ENCODE measurements around the gene CTTNBP2NL. TPM values are rescaled to one million over a fixed set of nuclear protein-coding genes. Genes with fewer than 3 reads are reported as not detected.

Gene CTTNBP2NL
- polyA plus RNA-seq, 3 donors, result 1.6 to 4.9 (median 3.0) TPM

DNA sequence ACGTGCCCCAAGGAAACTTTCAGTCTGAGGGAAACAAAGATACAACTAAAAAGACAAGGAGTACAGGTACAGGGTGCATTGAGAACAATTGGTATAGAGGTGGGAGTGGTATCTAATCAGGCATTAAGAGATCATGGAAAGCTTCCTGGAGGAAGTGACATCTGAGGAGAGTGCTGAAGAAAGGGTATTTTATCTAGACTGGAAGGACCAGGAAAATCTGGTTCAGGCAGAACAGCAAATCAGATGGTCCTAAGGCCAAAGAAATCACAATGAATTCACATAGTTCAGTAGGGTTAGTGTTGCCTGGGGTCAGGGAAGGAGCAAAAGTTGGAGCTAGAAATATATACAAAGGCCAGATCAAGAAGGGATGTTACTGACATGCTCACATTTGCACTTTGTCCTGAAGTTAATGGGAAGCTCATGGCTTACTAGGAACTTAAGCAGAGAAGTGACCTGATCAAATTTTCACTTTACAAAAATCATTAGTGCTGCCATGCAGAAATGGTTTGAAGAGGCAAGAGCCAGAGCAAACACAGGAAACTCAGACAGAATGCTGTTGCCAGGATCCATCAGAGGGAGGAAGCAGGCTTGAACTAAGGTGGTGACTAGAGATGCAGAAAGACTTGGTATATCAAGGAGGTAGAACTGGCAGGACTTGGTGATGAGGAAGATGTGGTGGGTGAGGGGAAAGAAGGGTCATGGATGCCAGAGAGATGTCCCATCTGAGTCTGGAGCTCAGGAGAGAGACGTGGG is 14.5 kb upstream of the CTTNBP2NL start:
- 100% methylated on average over 2 of the region's 2 CpGs for WGBS (ENCODE audit: insufficient coverage)
- no peaks in the 10 kb centered on the region for H4K20me1 ChIP-seq (ENCODE audit: insufficient read depth, low read length)
- no peaks in the 10 kb centered on the region for H3K36me3 ChIP-seq (replicated peaks in 1 of 2; ENCODE audit: control insufficient read depth in 1 of 2, insufficient read depth in 2 of 2, low read length in 2 of 2)
- intact Hi-C loops (cut with micrococcal nuclease), result no loop called here
- no peak overlapping the region for H3K4me3 ChIP-seq (replicated peaks in 1 of 3; ENCODE audit: low read depth in 2 of 3, low read length in 3 of 3)
- no peaks in the 10 kb centered on the region for H3K79me2 ChIP-seq (ENCODE audit: insufficient read depth, low read length)
- H3K9ac ChIP-seq (ENCODE audit: insufficient read depth, low read length, poor library complexity, severe bottlenecking), result no peak overlapping the region
- H3K4me2 ChIP-seq (replicated peaks; ENCODE audit: extremely low read depth, low read length, poor library complexity, severe bottlenecking), result no peak overlapping the region
- no peak overlapping the region for H3K27ac ChIP-seq (ENCODE audit: low read depth in 1 of 2, low read length in 2 of 2)
- H3K9me3 ChIP-seq (replicated peaks in 1 of 2; ENCODE audit: control insufficient read depth in 1 of 2, insufficient read depth in 1 of 2, low read length in 2 of 2), result no peaks in the 10 kb centered on the region
- peaks cover 8 to 22% (median 10%) of the 10 kb centered on the region in 3 donors for H3K27me3 Mint-ChIP-seq (ENCODE audit: low read depth in 3 of 3)
- peak overlapping the region in 1 of 2 donors; percentile 24 for H3K4me3 Mint-ChIP-seq
- no peak for DNase-seq
- H3K4me1 Mint-ChIP-seq, result no peaks in the 10 kb centered on the region
- TF ChIP-seq, protein P1, sequence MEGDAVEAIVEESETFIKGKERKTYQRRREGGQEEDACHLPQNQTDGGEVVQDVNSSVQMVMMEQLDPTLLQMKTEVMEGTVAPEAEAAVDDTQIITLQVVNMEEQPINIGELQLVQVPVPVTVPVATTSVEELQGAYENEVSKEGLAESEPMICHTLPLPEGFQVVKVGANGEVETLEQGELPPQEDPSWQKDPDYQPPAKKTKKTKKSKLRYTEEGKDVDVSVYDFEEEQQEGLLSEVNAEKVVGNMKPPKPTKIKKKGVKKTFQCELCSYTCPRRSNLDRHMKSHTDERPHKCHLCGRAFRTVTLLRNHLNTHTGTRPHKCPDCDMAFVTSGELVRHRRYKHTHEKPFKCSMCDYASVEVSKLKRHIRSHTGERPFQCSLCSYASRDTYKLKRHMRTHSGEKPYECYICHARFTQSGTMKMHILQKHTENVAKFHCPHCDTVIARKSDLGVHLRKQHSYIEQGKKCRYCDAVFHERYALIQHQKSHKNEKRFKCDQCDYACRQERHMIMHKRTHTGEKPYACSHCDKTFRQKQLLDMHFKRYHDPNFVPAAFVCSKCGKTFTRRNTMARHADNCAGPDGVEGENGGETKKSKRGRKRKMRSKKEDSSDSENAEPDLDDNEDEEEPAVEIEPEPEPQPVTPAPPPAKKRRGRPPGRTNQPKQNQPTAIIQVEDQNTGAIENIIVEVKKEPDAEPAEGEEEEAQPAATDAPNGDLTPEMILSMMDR (IDR thresholded peaks at IDR 0.05), result no peak
- H3K27me3 ChIP-seq (ENCODE audit: control insufficient read depth in 2 of 2, insufficient read depth in 2 of 2, low read length in 2 of 2), result peaks cover 3 to 5% of the 10 kb centered on the region in 2 donors
- H3K4me1 ChIP-seq (ENCODE audit: control insufficient read depth in 1 of 2, insufficient read depth in 2 of 2, low read length in 2 of 2), result no peaks in the 10 kb centered on the region
- H2AFZ ChIP-seq (ENCODE audit: insufficient read depth, low read depth, low read length, poor library complexity, severe bottlenecking), result no peak overlapping the region
- no peaks in the 10 kb centered on the region for H3K36me3 Mint-ChIP-seq
- peak overlapping the region in 1 of 7 donors; percentile 42 for H3K27ac Mint-ChIP-seq
- peaks cover 0 to 1% (median 0%) of the 10 kb centered on the region in 7 donors for H3K9me3 Mint-ChIP-seq

DNA sequence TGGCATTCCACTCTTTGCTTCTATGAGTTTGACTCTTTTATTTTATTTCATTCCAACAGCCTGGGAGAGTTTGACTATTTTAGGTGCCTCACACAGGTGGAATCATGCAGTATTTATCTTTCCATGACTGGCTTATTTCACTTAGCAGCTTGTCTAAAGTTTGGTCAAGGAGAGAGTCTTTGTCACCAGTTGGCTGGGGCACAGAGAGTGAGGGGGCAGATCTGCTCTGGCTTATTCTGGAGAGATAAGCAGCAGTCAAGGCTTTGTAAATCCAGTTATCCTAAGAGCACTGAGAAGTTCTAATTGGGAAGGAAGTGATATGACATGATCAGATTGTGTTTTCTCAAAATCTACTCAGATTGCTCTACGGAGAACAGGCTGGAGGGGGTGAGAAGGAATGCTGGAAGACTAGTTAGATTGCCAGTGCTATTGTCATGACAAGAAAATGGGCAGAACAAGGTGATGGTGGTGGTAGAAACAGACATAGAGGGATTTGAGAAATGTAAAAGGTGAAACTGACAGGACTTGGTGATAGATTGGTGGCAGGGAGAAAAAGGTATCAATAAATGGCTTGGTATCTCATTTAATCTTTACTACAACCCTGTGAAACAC is 12.1 kb upstream of the CTTNBP2NL start:
- TF ChIP-seq, protein P1 (IDR thresholded peaks at IDR 0.05), result no peak
- no peaks in the 10 kb centered on the region for H3K79me2 ChIP-seq (ENCODE audit: insufficient read depth, low read length)
- WGBS (ENCODE audit: insufficient coverage), result 80% methylated on average over 1 of the region's 1 CpG
- no peaks in the 10 kb centered on the region for H3K36me3 Mint-ChIP-seq
- H2AFZ ChIP-seq (ENCODE audit: insufficient read depth, low read depth, low read length, poor library complexity, severe bottlenecking), result no peak overlapping the region
- H3K27me3 Mint-ChIP-seq (ENCODE audit: low read depth in 3 of 3), result peaks cover 9 to 23% (median 10%) of the 10 kb centered on the region in 3 donors
- H3K9me3 ChIP-seq (replicated peaks in 1 of 2; ENCODE audit: control insufficient read depth in 1 of 2, insufficient read depth in 1 of 2, low read length in 2 of 2), result no peaks in the 10 kb centered on the region
- no peaks in the 10 kb centered on the region for H4K20me1 ChIP-seq (ENCODE audit: insufficient read depth, low read length)
- H3K4me1 ChIP-seq (ENCODE audit: control insufficient read depth in 1 of 2, insufficient read depth in 2 of 2, low read length in 2 of 2), result no peaks in the 10 kb centered on the region
- H3K27me3 ChIP-seq (ENCODE audit: control insufficient read depth in 2 of 2, insufficient read depth in 2 of 2, low read length in 2 of 2), result peaks cover 0 to 5% of the 10 kb centered on the region in 2 donors
- no peak overlapping the region for H3K4me3 Mint-ChIP-seq
- no peak overlapping the region for H3K9ac ChIP-seq (ENCODE audit: insufficient read depth, low read length, poor library complexity, severe bottlenecking)
- H3K9me3 Mint-ChIP-seq, result peaks cover 0 to 3% (median 0%) of the 10 kb centered on the region in 7 donors
- H3K27ac Mint-ChIP-seq, result no peak overlapping the region
- no peak for DNase-seq
- H3K27ac ChIP-seq (ENCODE audit: low read depth in 1 of 2, low read length in 2 of 2), result no peak overlapping the region
- H3K36me3 ChIP-seq (replicated peaks in 1 of 2; ENCODE audit: control insufficient read depth in 1 of 2, insufficient read depth in 2 of 2, low read length in 2 of 2), result no peaks in the 10 kb centered on the region
- no peak overlapping the region for H3K4me2 ChIP-seq (replicated peaks; ENCODE audit: extremely low read depth, low read length, poor library complexity, severe bottlenecking)
- no peak overlapping the region for H3K4me3 ChIP-seq (replicated peaks in 1 of 3; ENCODE audit: low read depth in 2 of 3, low read length in 3 of 3)
- intact Hi-C loops (cut with micrococcal nuclease), result no loop called here
- no peaks in the 10 kb centered on the region for H3K4me1 Mint-ChIP-seq
